ENCODE data around the gene SUMO2.

DNA sequence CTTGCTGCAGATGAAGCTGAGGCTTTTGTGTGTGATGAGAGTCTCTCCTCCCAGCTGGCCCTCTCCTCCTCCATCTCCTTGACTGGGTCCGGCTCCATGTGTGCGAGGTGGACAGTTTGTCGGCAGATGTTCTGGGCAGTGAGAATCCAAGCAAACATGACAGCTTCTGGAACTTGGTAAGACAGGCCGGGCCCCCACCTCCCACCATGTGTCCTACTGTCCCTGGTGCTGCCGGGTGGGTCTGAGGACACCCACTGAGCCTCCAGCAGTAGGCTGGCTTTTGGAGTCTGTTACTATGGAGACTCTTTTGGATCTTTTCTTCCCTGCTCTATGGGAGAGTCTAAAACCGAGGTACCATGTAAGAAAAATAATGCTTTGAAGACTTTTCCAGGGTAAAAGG is 35.4 kb upstream of the SUMO2 start:
- TF ChIP-seq RAD21 (IDR thresholded peaks at IDR 0.05; ENCODE audit: low read depth) = no peak
- no peak for TF ChIP-seq REST (IDR thresholded peaks at IDR 0.05; ENCODE audit: low read depth)
- no peak for TF ChIP-seq EGR1 (IDR thresholded peaks at IDR 0.05)
- no peak for TF ChIP-seq USF1 (IDR thresholded peaks at IDR 0.05)
- no peak for TF ChIP-seq ZBTB7A (IDR thresholded peaks at IDR 0.05; ENCODE audit: low read depth)
- no peak for TF ChIP-seq YY1 (IDR thresholded peaks at IDR 0.05; ENCODE audit: low read depth)

Data from Ishikawa (cell line).